Body of pancreas (tissue), 4 donors: Measurements from ENCODE around the gene POTEH. TPM values are rescaled to one million over a fixed set of nuclear protein-coding genes. Genes with fewer than 3 reads are reported as not detected.
"Not testable (repeated sequence)": the region's sequence is repeated elsewhere in the genome, so short reads cannot be mapped to it uniquely, and the experiment has no call there.

Source experiments
- ATAC-seq: fragments of 150-250 bp; one replicate; pipeline ENCODE4 v1.9.1; 2016
- DNase-seq, 4 donors: peaks; one replicate each; pipeline ENCODE4 v3.0.0-alpha.2; 2019
- H3K27ac ChIP-seq, 4 donors: fragments of 200-600 bp; sonication (generic); 1 replicate in 3 of 4; 2 replicates in 1 of 4; pipeline versions ENCODE4 v1.5.1 to v1.6.1; 2016 to 2019; ENCODE audit warnings: mild to moderate bottlenecking in 1 of 4, mixed read lengths in 1 of 4, moderate library complexity in 1 of 4
- H3K27me3 ChIP-seq, 2 donors: fragments of 200-600 bp; sonication (generic); one replicate each; pipeline ENCODE4 v1.6.0; 2016; ENCODE audit warnings: mild to moderate bottlenecking in 1 of 2
- H3K36me3 ChIP-seq, 2 donors: fragments of 200-600 bp; sonication (generic); replicated peaks in 1 of 2; 2 replicates each; pipeline ENCODE4 v1.5.1; 2016; ENCODE audit warnings: low read depth in 2 of 2; ENCODE audit not compliant: insufficient read depth in 1 of 2
- H3K4me1 ChIP-seq: fragments of 200-600 bp; sonication (generic); one replicate; pipeline ENCODE4 v1.6.0; 2016
- H3K4me3 ChIP-seq, 2 donors: fragments of 200-600 bp; sonication (generic); 1 replicate in 1 of 2; 2 replicates in 1 of 2; pipeline ENCODE4 v1.5.1; 2016 to 2019
- H3K9me3 ChIP-seq, 3 donors: fragments of 200-600 bp; sonication (generic); 1 replicate in 2 of 3; 2 replicates in 1 of 3; pipeline ENCODE4 v1.5.1; 2016
- WGBS, 2 donors: methylation state at CpG; one replicate each; pipeline ENCODE4 v1.1.5; 2017; 5-methylcytosine and 5-hydroxymethylcytosine counted together
- intact Hi-C: fragments of 100-400 bp; cut with DNase I; formaldehyde crosslinking; loops from one replicate; pipeline ENCODE4 v1.15.1; 2023
- total RNA-seq, 2 donors: library from RNA; depleted of rRNA; stranded (reverse); fragments of >200 nt; gene quantifications; one replicate each; pipeline ENCODE4 v1.1.0, GENCODE V29; 2016

Gene POTEH
- total RNA-seq, 2 donors from 2014 or later: not detected

- H3K36me3 ChIP-seq, intact Hi-C loops, H3K4me3 ChIP-seq, H3K4me1 ChIP-seq, H3K9me3 ChIP-seq, H3K27ac ChIP-seq, ATAC-seq, DNase-seq, H3K27me3 ChIP-seq: not testable (repeated sequence)
- WGBS, 2 donors: 67% methylated on average over 6 of the region's 10 CpGs; no CpG with 5 or more reads in 1 of the 2 donors
Observed at GRCh38 chr22:15738157-15738908, 48.5 kb downstream of the POTEH start.

GRCh38 chr22:15738909-15739391 lies 49.1 kb downstream of the POTEH start:
- H3K27ac ChIP-seq, ATAC-seq, DNase-seq, H3K27me3 ChIP-seq, H3K36me3 ChIP-seq, intact Hi-C loops, H3K9me3 ChIP-seq, H3K4me3 ChIP-seq, H3K4me1 ChIP-seq: not testable (repeated sequence)
- WGBS, 2 donors: 70 to 74% methylated on average over 2 of the region's 6 CpGs

- H3K4me1 ChIP-seq, H3K36me3 ChIP-seq, H3K27ac ChIP-seq, H3K27me3 ChIP-seq, H3K4me3 ChIP-seq, intact Hi-C loops, ATAC-seq, H3K9me3 ChIP-seq, DNase-seq: not testable (repeated sequence)
- 59 to 60% methylated on average over 13 of the region's 16 CpGs for WGBS, 2 donors
Observed at GRCh38 chr22:15747636-15748323, 58.0 kb downstream of the POTEH start.

- H3K9me3 ChIP-seq, DNase-seq, H3K4me1 ChIP-seq, H3K36me3 ChIP-seq, H3K4me3 ChIP-seq, intact Hi-C loops, H3K27me3 ChIP-seq, H3K27ac ChIP-seq, ATAC-seq: not testable (repeated sequence)
- WGBS, 2 donors: 62 to 68% methylated on average over 21 to 41 of the region's 41 CpGs
Observed at GRCh38 chr22:15749181-15749970, 59.5 kb downstream of the POTEH start.

GRCh38 chr22:15759443-15760097 lies 69.7 kb downstream of the POTEH start:
- DNase-seq, H3K36me3 ChIP-seq, H3K4me1 ChIP-seq, ATAC-seq, H3K9me3 ChIP-seq, H3K4me3 ChIP-seq, H3K27me3 ChIP-seq, intact Hi-C loops, H3K27ac ChIP-seq: not testable (repeated sequence)
- WGBS, 2 donors: 80 to 95% methylated on average over 1 to 4 of the region's 28 CpGs

- H3K27ac ChIP-seq, H3K36me3 ChIP-seq, H3K27me3 ChIP-seq, H3K9me3 ChIP-seq, H3K4me1 ChIP-seq, intact Hi-C loops, ATAC-seq, H3K4me3 ChIP-seq, DNase-seq: not testable (repeated sequence)
- WGBS, 2 donors: 84% methylated on average over 17 of the region's 44 CpGs; no CpG with 5 or more reads in 1 of the 2 donors
Observed at GRCh38 chr22:15760388-15761150, 70.7 kb downstream of the POTEH start.

- peak in 1 of 4 donors; percentile 15 for DNase-seq
- H3K36me3 ChIP-seq, H3K4me1 ChIP-seq, intact Hi-C loops, ATAC-seq, H3K27me3 ChIP-seq, H3K4me3 ChIP-seq, H3K9me3 ChIP-seq, H3K27ac ChIP-seq: not testable (repeated sequence)
- 59 to 83% methylated on average over 10 to 18 of the region's 30 CpGs for WGBS, 2 donors
Observed at GRCh38 chr22:15761151-15761777, 71.4 kb downstream of the POTEH start.

- H3K36me3 ChIP-seq, H3K4me1 ChIP-seq, ATAC-seq, H3K27me3 ChIP-seq, H3K4me3 ChIP-seq, H3K27ac ChIP-seq, DNase-seq, H3K9me3 ChIP-seq, intact Hi-C loops: not testable (repeated sequence)
- WGBS, 2 donors: no CpG with 5 or more reads among the region's 1 CpG
Observed at GRCh38 chr22:15763559-15763958, 73.7 kb downstream of the POTEH start.
